ENCODE measurements around the gene ITPKA. TPM values are rescaled to one million over a fixed set of nuclear protein-coding genes. Genes with fewer than 3 reads are reported as not detected.

The ITPKA gene
- total and polyA plus RNA-seq, 2 of the 13 experiments (the other 11 are each of a cell fraction or from before 2014, with no cell fraction given), result 13.2 to 41.3 TPM

DNA sequence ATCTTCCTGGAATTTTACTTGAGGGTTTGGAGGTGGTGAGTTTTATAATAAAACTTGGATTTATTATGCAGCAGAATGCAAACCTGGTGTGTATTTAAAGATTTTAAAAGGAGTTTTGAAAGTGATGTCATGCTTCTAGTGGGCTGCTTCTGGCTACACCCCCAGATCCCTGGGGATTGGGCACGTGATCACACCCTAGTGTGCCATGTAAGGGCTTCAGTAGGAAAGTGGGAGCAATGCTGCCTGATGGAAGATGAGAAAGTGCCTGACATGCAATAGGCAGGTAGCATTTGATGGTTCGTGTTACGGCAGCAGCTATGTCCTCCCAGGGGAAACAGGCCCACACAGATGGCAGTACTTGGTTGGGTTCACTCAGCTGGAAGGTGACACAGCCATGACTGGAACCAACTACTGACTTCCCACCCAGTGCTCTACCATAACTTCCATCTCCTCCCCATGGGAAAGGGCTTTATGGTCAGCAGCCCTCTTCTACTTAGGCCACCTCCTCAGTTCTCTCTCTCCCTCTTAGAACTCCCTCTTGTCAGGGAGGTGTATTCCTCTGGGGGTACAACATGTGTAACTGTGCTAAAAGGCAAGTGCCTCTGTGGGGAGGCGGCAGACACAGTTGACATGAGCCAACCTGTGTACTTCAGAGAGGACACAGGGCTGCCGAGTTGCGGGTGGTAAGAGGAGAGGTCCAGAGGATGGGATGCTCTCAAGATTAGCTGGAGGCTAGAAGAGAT, 5.6 kb downstream of the ITPKA start:
- no peak for TF ChIP-seq MNT (IDR thresholded peaks at IDR 0.05)
- TF ChIP-seq SMARCC2 (IDR thresholded peaks at IDR 0.05), result no peak
- no peak for TF ChIP-seq TARDBP (CRISPR knock-in tag; IDR thresholded peaks at IDR 0.05)
- TF ChIP-seq GPN1 (CRISPR knock-in tag; IDR thresholded peaks at IDR 0.05; ENCODE audit: borderline replicate concordance), result no peak
- TF ChIP-seq JUNB (CRISPR knock-in tag; IDR thresholded peaks at IDR 0.05; ENCODE audit: borderline replicate concordance), result no peak
- TF ChIP-seq MTA3 (CRISPR knock-in tag; IDR thresholded peaks at IDR 0.05), result no peak
- TF ChIP-seq IRF2 (CRISPR knock-in tag; IDR thresholded peaks at IDR 0.05), result no peak
- Histone ChIP-seq H3K9me3 (ENCODE audit: low read length) (no peaks in the 10 kb centered on the region), H3K9ac (ENCODE audit: insufficient read depth, low read depth, low read length) (no peak overlapping the region), H3K27me3 (ENCODE audit: control insufficient read depth in 1 of 2, insufficient read depth in 2 of 2, low read length in 2 of 2) (no peaks in the 10 kb centered on the region), H3K79me2 (ENCODE audit: insufficient read depth, low read length) (peaks cover 49% of the 10 kb centered on the region), H3K36me3 (replicated peaks in 1 of 2; ENCODE audit: control insufficient read depth in 1 of 2, insufficient read depth in 2 of 2, low read length in 2 of 2) (peaks cover 10 to 20% of the 10 kb centered on the region in 2 experiments; a peak in 4 of 5 replicates), H3K27ac (ENCODE audit: extremely low read length, insufficient read depth, low read length) (no peak overlapping the region), H4K20me1 (ENCODE audit: insufficient read depth, low read length) (no peaks in the 10 kb centered on the region), H3K4me2 (ENCODE audit: low read depth, low read length) (no peak overlapping the region), H3K4me1 (ENCODE audit: insufficient read depth, low read length) (peaks cover 18% of the 10 kb centered on the region), H2AFZ (ENCODE audit: low read length) (no peak overlapping the region), H3K4me3 (replicated peaks in 1 of 3; ENCODE audit: insufficient read depth in 1 of 3, low read depth in 2 of 3, low read length in 3 of 3) (no peak overlapping the region)
- ChIA-PET POLR2A (no interaction called here), CTCF (ENCODE audit: low intra/inter-chr PET ratio, low total read pairs) (no interaction called here)
- ATAC-seq (no peak), FAIRE-seq (no peak), DNase-seq (ENCODE audit: low spot score) (no peak)
- intact Hi-C loops (cut with micrococcal nuclease; ENCODE audit: unreplicated experiment) (no loop called here), in situ Hi-C loops (cut with HindIII; ENCODE audit: extremely low pct_ligation_motif_present, low pct_unique_long_range_greater_than_20kb) (no loop called here)
- no TSS peak for BruUV-seq (replicated peaks)
- 97% methylated on average over 4 of the region's 6 CpGs for WGBS (ENCODE audit: low lambda C conversion rate)
